ENCODE data around the gene MAD1L1. TPM values are rescaled to one million over a fixed set of nuclear protein-coding genes. Genes with fewer than 3 reads are reported as not detected.

MAD1L1 gene
- total and polyA plus RNA-seq, 4 donors = 12.8 to 20.7 (median 16.5) TPM

DNA sequence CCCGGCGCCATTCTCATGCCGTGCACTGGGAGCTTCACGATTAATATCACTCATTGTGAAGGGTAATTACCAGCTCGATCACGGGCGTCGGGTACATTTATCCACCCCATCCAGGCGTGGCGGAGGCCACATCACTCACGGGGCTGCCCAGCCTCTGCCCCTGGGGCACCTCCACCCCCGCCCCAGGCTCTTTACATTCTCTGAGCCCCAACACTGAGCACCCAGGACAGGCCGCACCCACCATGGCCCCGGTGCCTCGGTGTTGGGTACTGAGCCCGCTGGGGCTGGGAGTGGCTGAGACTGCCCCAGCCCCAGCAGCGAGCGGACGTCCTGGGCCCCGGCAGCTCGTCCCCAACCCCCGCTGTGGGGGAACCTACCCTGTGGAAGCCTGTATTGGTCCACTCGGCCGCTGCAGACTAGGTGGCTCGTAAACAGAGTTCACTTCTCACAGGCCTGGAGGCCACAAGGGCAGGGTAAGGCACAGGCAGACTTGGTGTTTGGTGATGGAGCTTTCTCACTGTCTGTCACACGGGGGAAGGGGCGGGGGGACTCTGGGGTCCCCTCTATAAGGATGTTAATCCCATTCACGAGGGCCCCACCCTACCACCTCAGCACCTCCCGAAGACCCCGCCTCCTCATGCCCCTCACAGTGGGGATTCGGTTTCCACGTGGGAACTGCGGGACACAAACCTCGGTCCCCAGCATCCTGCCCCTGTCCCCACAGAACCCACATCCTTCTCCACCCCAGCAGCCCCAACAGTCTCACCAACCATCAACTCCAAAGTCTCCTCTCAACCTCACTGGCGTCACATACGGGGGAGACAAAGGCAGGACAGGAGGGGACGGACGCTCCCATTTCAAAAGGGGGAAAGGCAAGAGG, 378.5 kb downstream of the MAD1L1 start:
- Histone ChIP-seq H3K4me3 (ENCODE audit: low read depth in 1 of 3, low read length in 3 of 3) (no peak overlapping the region), H3K9ac (ENCODE audit: low read depth in 1 of 2, low read length in 2 of 2) (no peak overlapping the region), H3K27me3 (ENCODE audit: control insufficient read depth in 4 of 4, insufficient read depth in 4 of 4, low read length in 3 of 4) (no peaks in the 10 kb centered on the region), H3K4me1 (ENCODE audit: control insufficient read depth in 4 of 4, insufficient read depth in 4 of 4, low read length in 3 of 4) (peaks cover 10 to 50% (median 31%) of the 10 kb centered on the region in 4 donors), H3K27ac (ENCODE audit: low read depth in 1 of 2, low read length in 2 of 2) (peak overlapping the region; percentile 55 to 82), H3K9me3 (ENCODE audit: control insufficient read depth in 4 of 4, low read length in 3 of 4) (no peaks in the 10 kb centered on the region), H3K36me3 (ENCODE audit: control insufficient read depth in 4 of 4, insufficient read depth in 3 of 4, low read depth in 1 of 4, low read length in 3 of 4) (peaks cover 0 to 2% (median 0%) of the 10 kb centered on the region in 4 donors)
- no peak for TF ChIP-seq YY1 (IDR thresholded peaks at IDR 0.05)
- TF ChIP-seq, protein P1, sequence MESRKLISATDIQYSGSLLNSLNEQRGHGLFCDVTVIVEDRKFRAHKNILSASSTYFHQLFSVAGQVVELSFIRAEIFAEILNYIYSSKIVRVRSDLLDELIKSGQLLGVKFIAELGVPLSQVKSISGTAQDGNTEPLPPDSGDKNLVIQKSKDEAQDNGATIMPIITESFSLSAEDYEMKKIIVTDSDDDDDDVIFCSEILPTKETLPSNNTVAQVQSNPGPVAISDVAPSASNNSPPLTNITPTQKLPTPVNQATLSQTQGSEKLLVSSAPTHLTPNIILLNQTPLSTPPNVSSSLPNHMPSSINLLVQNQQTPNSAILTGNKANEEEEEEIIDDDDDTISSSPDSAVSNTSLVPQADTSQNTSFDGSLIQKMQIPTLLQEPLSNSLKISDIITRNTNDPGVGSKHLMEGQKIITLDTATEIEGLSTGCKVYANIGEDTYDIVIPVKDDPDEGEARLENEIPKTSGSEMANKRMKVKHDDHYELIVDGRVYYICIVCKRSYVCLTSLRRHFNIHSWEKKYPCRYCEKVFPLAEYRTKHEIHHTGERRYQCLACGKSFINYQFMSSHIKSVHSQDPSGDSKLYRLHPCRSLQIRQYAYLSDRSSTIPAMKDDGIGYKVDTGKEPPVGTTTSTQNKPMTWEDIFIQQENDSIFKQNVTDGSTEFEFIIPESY (IDR thresholded peaks at IDR 0.05) = no peak
- no peak for TF ChIP-seq HNF4G (IDR thresholded peaks at IDR 0.05)
- TF ChIP-seq RAD21 (IDR thresholded peaks at IDR 0.05) = no peak
- 78% methylated on average over 38 of the region's 38 CpGs for WGBS
- DNase-seq (ENCODE audit: low spot score) = no peak

DNA sequence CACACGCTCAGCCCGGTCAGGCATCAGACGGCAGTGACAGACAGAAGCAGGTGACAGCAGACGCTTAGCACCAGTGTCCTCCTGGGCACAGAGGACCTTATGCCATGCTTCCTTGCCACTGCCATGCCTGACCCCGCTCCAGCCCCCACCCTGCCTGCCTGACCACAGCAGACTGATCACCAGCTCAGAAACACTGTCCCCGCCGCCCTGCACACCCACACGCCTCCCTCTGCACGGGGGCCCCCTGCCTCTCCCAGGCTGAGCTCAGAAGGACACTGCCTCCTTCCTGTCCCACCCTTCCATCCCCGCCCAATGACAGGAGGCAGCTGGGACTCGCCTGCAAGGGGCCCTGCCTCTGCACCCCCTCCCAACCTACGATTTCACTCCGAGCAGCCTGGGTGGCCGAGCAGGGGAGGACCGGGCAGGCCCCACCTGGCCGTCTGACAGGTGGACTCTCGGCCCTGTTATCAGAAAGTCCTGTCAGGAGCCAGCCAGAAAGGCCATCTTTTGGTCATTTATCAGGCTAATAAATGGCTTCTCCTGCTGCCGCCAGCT, 379.2 kb downstream of the MAD1L1 start:
- H3K27me3 ChIP-seq (ENCODE audit: control insufficient read depth in 4 of 4, insufficient read depth in 4 of 4, low read length in 3 of 4) = no peaks in the 10 kb centered on the region
- TF ChIP-seq TAF1 (conservative IDR thresholded peaks at IDR 0.05) (no peak), FOXA2 (IDR thresholded peaks at IDR 0.05) (no peak), FOXA1 (IDR thresholded peaks at IDR 0.05) (no peak), JUND (IDR thresholded peaks at IDR 0.05) (no peak), RXRA (IDR thresholded peaks at IDR 0.05) (peak in 1 of 2 donors; percentile 19), HNF4A (conservative IDR thresholded peaks at IDR 0.05) (peak; percentile 59 to 71), RAD21 (IDR thresholded peaks at IDR 0.05) (no peak), GABPA (IDR thresholded peaks at IDR 0.05 in 1 of 2, conservative IDR thresholded peaks at IDR 0.05 in 1 of 2) (no peak), SP1 (IDR thresholded peaks at IDR 0.05) (peak; percentile 39), HNF4G (IDR thresholded peaks at IDR 0.05) (no peak), EGR1 (IDR thresholded peaks at IDR 0.05; ENCODE audit: low read depth in 2 of 2) (no peak), YY1 (IDR thresholded peaks at IDR 0.05) (peak; percentile 87), NR2F2 (IDR thresholded peaks at IDR 0.05) (no peak)
- TF ChIP-seq, protein P2, sequence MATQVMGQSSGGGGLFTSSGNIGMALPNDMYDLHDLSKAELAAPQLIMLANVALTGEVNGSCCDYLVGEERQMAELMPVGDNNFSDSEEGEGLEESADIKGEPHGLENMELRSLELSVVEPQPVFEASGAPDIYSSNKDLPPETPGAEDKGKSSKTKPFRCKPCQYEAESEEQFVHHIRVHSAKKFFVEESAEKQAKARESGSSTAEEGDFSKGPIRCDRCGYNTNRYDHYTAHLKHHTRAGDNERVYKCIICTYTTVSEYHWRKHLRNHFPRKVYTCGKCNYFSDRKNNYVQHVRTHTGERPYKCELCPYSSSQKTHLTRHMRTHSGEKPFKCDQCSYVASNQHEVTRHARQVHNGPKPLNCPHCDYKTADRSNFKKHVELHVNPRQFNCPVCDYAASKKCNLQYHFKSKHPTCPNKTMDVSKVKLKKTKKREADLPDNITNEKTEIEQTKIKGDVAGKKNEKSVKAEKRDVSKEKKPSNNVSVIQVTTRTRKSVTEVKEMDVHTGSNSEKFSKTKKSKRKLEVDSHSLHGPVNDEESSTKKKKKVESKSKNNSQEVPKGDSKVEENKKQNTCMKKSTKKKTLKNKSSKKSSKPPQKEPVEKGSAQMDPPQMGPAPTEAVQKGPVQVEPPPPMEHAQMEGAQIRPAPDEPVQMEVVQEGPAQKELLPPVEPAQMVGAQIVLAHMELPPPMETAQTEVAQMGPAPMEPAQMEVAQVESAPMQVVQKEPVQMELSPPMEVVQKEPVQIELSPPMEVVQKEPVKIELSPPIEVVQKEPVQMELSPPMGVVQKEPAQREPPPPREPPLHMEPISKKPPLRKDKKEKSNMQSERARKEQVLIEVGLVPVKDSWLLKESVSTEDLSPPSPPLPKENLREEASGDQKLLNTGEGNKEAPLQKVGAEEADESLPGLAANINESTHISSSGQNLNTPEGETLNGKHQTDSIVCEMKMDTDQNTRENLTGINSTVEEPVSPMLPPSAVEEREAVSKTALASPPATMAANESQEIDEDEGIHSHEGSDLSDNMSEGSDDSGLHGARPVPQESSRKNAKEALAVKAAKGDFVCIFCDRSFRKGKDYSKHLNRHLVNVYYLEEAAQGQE (IDR thresholded peaks at IDR 0.05) = no peak
- TF ChIP-seq, protein P3, sequence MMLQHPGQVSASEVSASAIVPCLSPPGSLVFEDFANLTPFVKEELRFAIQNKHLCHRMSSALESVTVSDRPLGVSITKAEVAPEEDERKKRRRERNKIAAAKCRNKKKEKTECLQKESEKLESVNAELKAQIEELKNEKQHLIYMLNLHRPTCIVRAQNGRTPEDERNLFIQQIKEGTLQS (IDR thresholded peaks at IDR 0.05) = no peak
- TF ChIP-seq, protein P4, sequence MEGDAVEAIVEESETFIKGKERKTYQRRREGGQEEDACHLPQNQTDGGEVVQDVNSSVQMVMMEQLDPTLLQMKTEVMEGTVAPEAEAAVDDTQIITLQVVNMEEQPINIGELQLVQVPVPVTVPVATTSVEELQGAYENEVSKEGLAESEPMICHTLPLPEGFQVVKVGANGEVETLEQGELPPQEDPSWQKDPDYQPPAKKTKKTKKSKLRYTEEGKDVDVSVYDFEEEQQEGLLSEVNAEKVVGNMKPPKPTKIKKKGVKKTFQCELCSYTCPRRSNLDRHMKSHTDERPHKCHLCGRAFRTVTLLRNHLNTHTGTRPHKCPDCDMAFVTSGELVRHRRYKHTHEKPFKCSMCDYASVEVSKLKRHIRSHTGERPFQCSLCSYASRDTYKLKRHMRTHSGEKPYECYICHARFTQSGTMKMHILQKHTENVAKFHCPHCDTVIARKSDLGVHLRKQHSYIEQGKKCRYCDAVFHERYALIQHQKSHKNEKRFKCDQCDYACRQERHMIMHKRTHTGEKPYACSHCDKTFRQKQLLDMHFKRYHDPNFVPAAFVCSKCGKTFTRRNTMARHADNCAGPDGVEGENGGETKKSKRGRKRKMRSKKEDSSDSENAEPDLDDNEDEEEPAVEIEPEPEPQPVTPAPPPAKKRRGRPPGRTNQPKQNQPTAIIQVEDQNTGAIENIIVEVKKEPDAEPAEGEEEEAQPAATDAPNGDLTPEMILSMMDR (IDR thresholded peaks at IDR 0.05; ENCODE audit: low read depth, low read length, missing input control) = no peak
- TF ChIP-seq, protein P5, sequence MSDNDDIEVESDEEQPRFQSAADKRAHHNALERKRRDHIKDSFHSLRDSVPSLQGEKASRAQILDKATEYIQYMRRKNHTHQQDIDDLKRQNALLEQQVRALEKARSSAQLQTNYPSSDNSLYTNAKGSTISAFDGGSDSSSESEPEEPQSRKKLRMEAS (IDR thresholded peaks at IDR 0.05) = no peak
- TF ChIP-seq, protein P1 (IDR thresholded peaks at IDR 0.05) = no peak
- H3K4me3 ChIP-seq (ENCODE audit: low read depth in 1 of 3, low read length in 3 of 3) = no peak overlapping the region
- peak overlapping the region; percentile 55 to 82 for H3K27ac ChIP-seq (ENCODE audit: low read depth in 1 of 2, low read length in 2 of 2)
- WGBS = 48% methylated on average over 18 of the region's 18 CpGs
- peak; percentile 50 for DNase-seq (ENCODE audit: low spot score)
- peaks cover 0 to 2% (median 0%) of the 10 kb centered on the region in 4 donors for H3K36me3 ChIP-seq (ENCODE audit: control insufficient read depth in 4 of 4, insufficient read depth in 3 of 4, low read depth in 1 of 4, low read length in 3 of 4)
- no peak overlapping the region for H3K9ac ChIP-seq (ENCODE audit: low read depth in 1 of 2, low read length in 2 of 2)
- H3K9me3 ChIP-seq (ENCODE audit: control insufficient read depth in 4 of 4, low read length in 3 of 4) = no peaks in the 10 kb centered on the region
- peaks cover 10 to 53% (median 31%) of the 10 kb centered on the region in 4 donors for H3K4me1 ChIP-seq (ENCODE audit: control insufficient read depth in 4 of 4, insufficient read depth in 4 of 4, low read length in 3 of 4)
